ENCODE results near the gene STXBP6. TPM values are rescaled to one million over a fixed set of nuclear protein-coding genes. Genes with fewer than 3 reads are reported as not detected.

The STXBP6 gene
- total and polyA plus RNA-seq, 2 of the 13 experiments (the other 11 are each of a cell fraction or from before 2014, with no cell fraction given) = 35.3 to 42.8 TPM

- TF ChIP-seq GZF1 (CRISPR knock-in tag; IDR thresholded peaks at IDR 0.05) = no peak; the same call in 1 of the 2 replicates
- TF ChIP-seq, protein P1, sequence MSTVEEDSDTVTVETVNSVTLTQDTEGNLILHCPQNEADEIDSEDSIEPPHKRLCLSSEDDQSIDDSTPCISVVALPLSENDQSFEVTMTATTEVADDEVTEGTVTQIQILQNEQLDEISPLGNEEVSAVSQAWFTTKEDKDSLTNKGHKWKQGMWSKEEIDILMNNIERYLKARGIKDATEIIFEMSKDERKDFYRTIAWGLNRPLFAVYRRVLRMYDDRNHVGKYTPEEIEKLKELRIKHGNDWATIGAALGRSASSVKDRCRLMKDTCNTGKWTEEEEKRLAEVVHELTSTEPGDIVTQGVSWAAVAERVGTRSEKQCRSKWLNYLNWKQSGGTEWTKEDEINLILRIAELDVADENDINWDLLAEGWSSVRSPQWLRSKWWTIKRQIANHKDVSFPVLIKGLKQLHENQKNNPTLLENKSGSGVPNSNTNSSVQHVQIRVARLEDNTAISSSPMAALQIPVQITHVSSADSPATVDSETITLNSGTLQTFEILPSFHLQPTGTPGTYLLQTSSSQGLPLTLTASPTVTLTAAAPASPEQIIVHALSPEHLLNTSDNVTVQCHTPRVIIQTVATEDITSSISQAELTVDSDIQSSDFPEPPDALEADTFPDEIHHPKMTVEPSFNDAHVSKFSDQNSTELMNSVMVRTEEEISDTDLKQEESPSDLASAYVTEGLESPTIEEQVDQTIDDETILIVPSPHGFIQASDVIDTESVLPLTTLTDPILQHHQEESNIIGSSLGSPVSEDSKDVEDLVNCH (CRISPR knock-in tag; IDR thresholded peaks at IDR 0.05) = no peak
- TF ChIP-seq CREB1 (IDR thresholded peaks at IDR 0.05) = no peak
- no peak; the same call in 1 of the 2 replicates for TF ChIP-seq CREB1 (CRISPR knock-in tag; IDR thresholded peaks at IDR 0.05)
- no peak for TF ChIP-seq ZNF33A (CRISPR knock-in tag; IDR thresholded peaks at IDR 0.05; ENCODE audit: borderline replicate concordance)
- no peak for TF ChIP-seq ZNF383 (CRISPR knock-in tag; IDR thresholded peaks at IDR 0.05; ENCODE audit: borderline replicate concordance)
- no peak for TF ChIP-seq KDM4B (CRISPR knock-in tag; IDR thresholded peaks at IDR 0.05)
- no peak for TF ChIP-seq ZBTB14 (CRISPR knock-in tag; IDR thresholded peaks at IDR 0.05)
- TF ChIP-seq RAD51 (IDR thresholded peaks at IDR 0.05; ENCODE audit: borderline replicate concordance) = no peak
- no peak for TF ChIP-seq KLF9 (CRISPR knock-in tag; IDR thresholded peaks at IDR 0.05; ENCODE audit: low read depth)
- no peak; the same call in 1 of the 2 replicates for TF ChIP-seq ZNF12 (CRISPR knock-in tag; IDR thresholded peaks at IDR 0.05)
- TF ChIP-seq ARHGAP35 (CRISPR knock-in tag; IDR thresholded peaks at IDR 0.05; ENCODE audit: borderline replicate concordance) = no peak
- no peak for TF ChIP-seq ZNF326 (CRISPR knock-in tag; IDR thresholded peaks at IDR 0.05; ENCODE audit: borderline replicate concordance)
- TF ChIP-seq ZNF264 (CRISPR knock-in tag; IDR thresholded peaks at IDR 0.05) = peak; percentile 45
- TF ChIP-seq RXRA (CRISPR knock-in tag; IDR thresholded peaks at IDR 0.05) = peak; percentile 18; the same call in 1 of the 2 replicates
- TF ChIP-seq ZNF724P (CRISPR knock-in tag; IDR thresholded peaks at IDR 0.05; ENCODE audit: borderline replicate concordance) = no peak
- TF ChIP-seq ZNF143 (CRISPR knock-in tag; IDR thresholded peaks at IDR 0.05) = no peak
- TF ChIP-seq YY1 (IDR thresholded peaks at IDR 0.05; ENCODE audit: insufficient read depth, insufficient replicate concordance, low read depth, low read length) = peak; percentile 26
- TF ChIP-seq, protein P2, sequence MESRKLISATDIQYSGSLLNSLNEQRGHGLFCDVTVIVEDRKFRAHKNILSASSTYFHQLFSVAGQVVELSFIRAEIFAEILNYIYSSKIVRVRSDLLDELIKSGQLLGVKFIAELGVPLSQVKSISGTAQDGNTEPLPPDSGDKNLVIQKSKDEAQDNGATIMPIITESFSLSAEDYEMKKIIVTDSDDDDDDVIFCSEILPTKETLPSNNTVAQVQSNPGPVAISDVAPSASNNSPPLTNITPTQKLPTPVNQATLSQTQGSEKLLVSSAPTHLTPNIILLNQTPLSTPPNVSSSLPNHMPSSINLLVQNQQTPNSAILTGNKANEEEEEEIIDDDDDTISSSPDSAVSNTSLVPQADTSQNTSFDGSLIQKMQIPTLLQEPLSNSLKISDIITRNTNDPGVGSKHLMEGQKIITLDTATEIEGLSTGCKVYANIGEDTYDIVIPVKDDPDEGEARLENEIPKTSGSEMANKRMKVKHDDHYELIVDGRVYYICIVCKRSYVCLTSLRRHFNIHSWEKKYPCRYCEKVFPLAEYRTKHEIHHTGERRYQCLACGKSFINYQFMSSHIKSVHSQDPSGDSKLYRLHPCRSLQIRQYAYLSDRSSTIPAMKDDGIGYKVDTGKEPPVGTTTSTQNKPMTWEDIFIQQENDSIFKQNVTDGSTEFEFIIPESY (CRISPR knock-in tag; IDR thresholded peaks at IDR 0.05) = no peak
- no peak for TF ChIP-seq ZNF83 (CRISPR knock-in tag; IDR thresholded peaks at IDR 0.05; ENCODE audit: borderline replicate concordance)
- peak; percentile 69; the same call in 1 of the 2 replicates for TF ChIP-seq SP4 (CRISPR knock-in tag; IDR thresholded peaks at IDR 0.05)
- TF ChIP-seq REPIN1 (CRISPR knock-in tag; IDR thresholded peaks at IDR 0.05; ENCODE audit: borderline replicate concordance, low read depth) = peak; percentile 46; the same call in 1 of the 2 replicates
- peak; percentile 38; the same call in 1 of the 2 replicates for TF ChIP-seq RAD21 (CRISPR knock-in tag; IDR thresholded peaks at IDR 0.05)
- no peak for TF ChIP-seq PRPF4 (IDR thresholded peaks at IDR 0.05; ENCODE audit: low read depth, low read length, poor library complexity, severe bottlenecking)
- no peak; the same call in 1 of the 2 replicates for TF ChIP-seq ZBTB42 (CRISPR knock-in tag; IDR thresholded peaks at IDR 0.05)
- peak; percentile 74; the same call in 1 of the 2 replicates for TF ChIP-seq DPF2 (CRISPR knock-in tag; IDR thresholded peaks at IDR 0.05; ENCODE audit: borderline replicate concordance, low read depth)
Observed at GRCh38 chr14:25034803-25035681, 14.9 kb downstream of the STXBP6 start (continued).

Data from HepG2 (cell line).